IMR-90 (cell line): ENCODE data around the gene SLC47A2. TPM values are rescaled to one million over a fixed set of nuclear protein-coding genes. Genes with fewer than 3 reads are reported as not detected.

Source experiments
- ATAC-seq: fragments of 200-7000 bp; cut with Tn5 transposase; 2 replicates; pipeline ENCODE4 v1.9.1; 2020; ENCODE audit warnings: low read depth, mild to moderate bottlenecking, moderate library complexity
- BruUV-seq: library from RNA; stranded (reverse); fragments of 400-500 nt; replicated peaks from 2 replicates; lab custom pipeline; 2021; lab: Mats Ljungman, UMichigan
- CTCF ChIA-PET: fragments of 300-600 bp; formaldehyde crosslinking; extraction: SDS; loops from one replicate; lab custom pipeline; 2021; ENCODE audit warnings: antibody characterized with exemption; lab: Yijun Ruan, JAX
- POLR2A ChIA-PET: fragments of 300-600 bp; sonication (Branson Sonifier 250); formaldehyde crosslinking; loops from one replicate; lab custom pipeline; 2022; ENCODE audit warnings: antibody characterized with exemption; ENCODE audit not compliant: unreplicated experiment; lab: Charles Lee
- DNase-seq: peaks from one replicate; pipeline ENCODE4 v3.0.0; 2013
- H2AFZ ChIP-seq: replicated peaks from 2 replicates; pipeline ENCODE3; 2013; ENCODE audit warnings: low read length, mild to moderate bottlenecking; ENCODE audit not compliant: poor library complexity
- H2AK5ac ChIP-seq: 2 replicates; pipeline ENCODE4 v1.6.1; 2013; ENCODE audit warnings: low read depth, low read length, inconsistent platforms
- H2AK9ac ChIP-seq: replicated peaks from 2 replicates; pipeline ENCODE3; 2013; ENCODE audit warnings: mild to moderate bottlenecking, low read depth, low read length, moderate library complexity; ENCODE audit not compliant: poor library complexity
- H2BK120ac ChIP-seq: 2 replicates; pipeline ENCODE4 v1.6.1; 2013; ENCODE audit warnings: low read depth, low read length, inconsistent platforms
- H2BK15ac ChIP-seq: 3 replicates; pipeline ENCODE4 v1.6.1; 2013; ENCODE audit warnings: low read depth, low read length, inconsistent platforms
- H2BK20ac ChIP-seq: 2 replicates; pipeline ENCODE4 v1.6.1; 2013; ENCODE audit warnings: low read depth, mild to moderate bottlenecking, inconsistent platforms, low read length, moderate library complexity
- H2BK5ac ChIP-seq: 2 replicates; pipeline ENCODE4 v1.6.1; 2013; ENCODE audit warnings: mild to moderate bottlenecking, low read depth, low read length, inconsistent platforms; ENCODE audit not compliant: poor library complexity, severe bottlenecking
- H3K14ac ChIP-seq: replicated peaks from 2 replicates; pipeline ENCODE4 v1.6.1; 2013; ENCODE audit warnings: low read depth, low read length, inconsistent platforms
- H3K18ac ChIP-seq: 2 replicates; pipeline ENCODE4 v1.6.1; 2013; ENCODE audit warnings: low read depth, low read length, control low read depth
- H3K23ac ChIP-seq: 2 replicates; pipeline ENCODE4 v1.6.1; 2013; ENCODE audit warnings: low read depth, low read length, inconsistent platforms
- H3K27ac ChIP-seq: 2 replicates; pipeline ENCODE4 v1.5.1; 2013; ENCODE audit warnings: mild to moderate bottlenecking, control low read depth, low read length; ENCODE audit not compliant: insufficient read depth
- H3K27me3 ChIP-seq: 2 replicates; pipeline ENCODE4 v1.6.1; 2013; ENCODE audit warnings: low read length; ENCODE audit not compliant: control insufficient read depth, insufficient read depth
- H3K36me3 ChIP-seq: 2 replicates; pipeline ENCODE4 v1.6.1; 2013; ENCODE audit warnings: low read length, mixed read lengths; ENCODE audit not compliant: control insufficient read depth, insufficient read depth
- H3K4ac ChIP-seq: 2 replicates; pipeline ENCODE4 v1.6.1; 2013; ENCODE audit warnings: low read depth, low read length, inconsistent platforms
- H3K4me1 ChIP-seq: 2 replicates; pipeline ENCODE4 v1.6.1; 2013; ENCODE audit warnings: low read length, mixed read lengths; ENCODE audit not compliant: control insufficient read depth, insufficient read depth
- H3K4me2 ChIP-seq: 2 replicates; pipeline ENCODE4 v1.6.1; 2013; ENCODE audit warnings: low read depth, mild to moderate bottlenecking, control low read depth, low read length, moderate library complexity
- H3K4me3 ChIP-seq: 2 replicates; pipeline ENCODE4 v1.5.1; 2013; ENCODE audit warnings: low read depth, mild to moderate bottlenecking, control low read depth, low read length, moderate library complexity; ENCODE audit not compliant: insufficient read depth
- H3K56ac ChIP-seq: 2 replicates; pipeline ENCODE4 v1.6.1; 2013; ENCODE audit warnings: low read length, inconsistent platforms; ENCODE audit not compliant: insufficient read depth; ENCODE audit errors: extremely low read depth
- H3K79me1 ChIP-seq, 2 experiments: 2 replicates each; pipeline ENCODE4 v1.6.1; 2013; ENCODE audit warnings: low read length in 2 of 2, inconsistent platforms in 1 of 2, low read depth in 1 of 2
- H3K9ac ChIP-seq: 2 replicates; pipeline ENCODE4 v1.6.1; 2013; ENCODE audit warnings: low read depth, low read length, control low read depth
- H3K9me1 ChIP-seq: 2 replicates; pipeline ENCODE4 v1.6.1; 2013; ENCODE audit warnings: low read length, inconsistent platforms; ENCODE audit not compliant: insufficient read depth
- H3K9me3 ChIP-seq: 2 replicates; pipeline ENCODE4 v1.6.1; 2013; ENCODE audit warnings: low read length; ENCODE audit not compliant: control insufficient read depth, insufficient read depth
- H4K20me1 ChIP-seq: 2 replicates; pipeline ENCODE4 v1.6.1; 2013; ENCODE audit warnings: low read length, inconsistent platforms; ENCODE audit not compliant: insufficient read depth
- H4K5ac ChIP-seq: 2 replicates; pipeline ENCODE4 v1.6.1; 2013; ENCODE audit warnings: mild to moderate bottlenecking, low read depth, low read length, control low read depth
- H4K8ac ChIP-seq, 2 experiments: 2 replicates each; pipeline ENCODE4 v1.6.1; 2013; ENCODE audit warnings: low read depth in 2 of 2, low read length in 2 of 2, control low read depth in 1 of 2, inconsistent platforms in 1 of 2
- H4K91ac ChIP-seq: 2 replicates; pipeline ENCODE4 v1.6.1; 2013; ENCODE audit warnings: low read depth, low read length, inconsistent platforms; ENCODE audit not compliant: insufficient read depth
- BHLHE40 ChIP-seq: fragments of 150-350 bp; IDR thresholded peaks from 2 replicates; pipeline ENCODE4 v1.6.1; 2016; ENCODE audit warnings: mild to moderate bottlenecking, low read depth, low read length
- CEBPB ChIP-seq: IDR thresholded peaks from 2 replicates; pipeline ENCODE4 v1.6.1; 2012; ENCODE audit warnings: low read depth, low read length, improper control_type of control experiment
- MAFK ChIP-seq: IDR thresholded peaks from 2 replicates; pipeline ENCODE4 v1.6.1; 2012; ENCODE audit warnings: low read depth, low read length, improper control_type of control experiment
- MAZ ChIP-seq: IDR thresholded peaks from 2 replicates; pipeline ENCODE4 v1.6.1; 2012; ENCODE audit warnings: low read depth, mild to moderate bottlenecking, low read length, improper control_type of control experiment, moderate library complexity, borderline replicate concordance
- NFE2L2 ChIP-seq: fragments of 150-350 bp; IDR thresholded peaks from 2 replicates; pipeline ENCODE4 v1.6.1; 2016; ENCODE audit warnings: low read depth, mild to moderate bottlenecking, low read length
- RCOR1 ChIP-seq: IDR thresholded peaks from 2 replicates; pipeline ENCODE4 v1.6.1; 2012; ENCODE audit warnings: mild to moderate bottlenecking, low read length, improper control_type of control experiment; ENCODE audit not compliant: insufficient replicate concordance
- RFX5 ChIP-seq: IDR thresholded peaks from 2 replicates; pipeline ENCODE4 v1.8.0; 2012; ENCODE audit warnings: low read depth, mild to moderate bottlenecking, low read length, moderate library complexity
- SMC3 ChIP-seq: fragments of 150-350 bp; IDR thresholded peaks from 2 replicates; pipeline ENCODE4 v1.6.1; 2016; ENCODE audit warnings: low read depth, mild to moderate bottlenecking, antibody characterized with exemption, low read length, moderate library complexity
- WGBS, 2 experiments: methylation state at CpG; one replicate each; pipeline versions ENCODE4 v1.1.5 to v1.1.7; 2013; ENCODE audit warnings: missing lambda C conversion rate in 2 of 2; ENCODE audit not compliant: insufficient read length in 1 of 2; ENCODE audit errors: extremely low coverage in 2 of 2; 5-methylcytosine and 5-hydroxymethylcytosine counted together
- dilution Hi-C: fragments of 300-500 bp; cut with HindIII; formaldehyde crosslinking; loops from one replicate; pipeline ENCODE4 v1.14.3; 2018; ENCODE audit warnings: low sequenced_read_pairs; ENCODE audit not compliant: unreplicated experiment
- in situ Hi-C: fragments of 300-500 bp; cut with MboI; formaldehyde crosslinking; loops from 3 replicates; pipeline ENCODE4 v1.14.3; 2019; ENCODE audit warnings: low sequenced_read_pairs, inconsistent platforms, mixed read lengths
- intact Hi-C: fragments of 100-400 bp; cut with micrococcal nuclease; formaldehyde crosslinking; loops from 2 replicates; pipeline ENCODE4 v1.10.0; 2022
- polyA plus RNA-seq, 3 experiments: library from polyadenylated mRNA; depleted of rRNA; stranded (reverse); fragments of >200 nt; gene quantifications; 2 replicates each; pipeline ENCODE4 v1.2.3, GENCODE V29; 2012; ENCODE audit warnings: low replicate concordance in 1 of 3
- total RNA-seq: library from RNA; depleted of rRNA; stranded (reverse); fragments of >200 nt; gene quantifications from 2 replicates; pipeline ENCODE4 v1.2.3, GENCODE V29; 2012
- TF ChIP-seq, protein P1 (sequence below): conservative IDR thresholded peaks from 2 replicates; pipeline ENCODE4 v1.5.1; 2012; ENCODE audit warnings: mild to moderate bottlenecking, low read depth, low read length, improper control_type of control experiment
- TF ChIP-seq, protein P2 (sequence below): fragments of 150-350 bp; IDR thresholded peaks from 2 replicates; pipeline ENCODE4 v1.6.1; 2017; ENCODE audit warnings: mild to moderate bottlenecking, antibody characterized with exemption, low read length, low read depth

The SLC47A2 gene
- total and polyA plus RNA-seq, 2 of the 4 experiments (the other 2 are of a cell fraction), result not detected

DNA sequence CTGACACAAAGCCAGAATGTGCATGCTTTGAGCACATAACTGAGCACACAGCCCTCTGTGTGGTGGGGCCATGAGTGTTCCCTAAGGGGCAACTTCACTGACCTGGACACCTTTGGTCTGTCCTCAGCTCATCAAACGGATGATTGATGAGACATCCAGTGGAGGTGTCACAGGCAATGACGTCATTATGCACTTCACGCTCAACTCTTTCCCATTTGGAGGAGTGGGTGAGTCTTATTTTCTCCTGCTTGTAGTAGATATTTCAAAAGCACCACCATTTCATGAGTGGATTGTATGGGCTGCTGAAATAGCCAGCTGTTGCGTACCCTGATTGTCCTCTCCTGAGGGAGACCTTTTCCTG is 51.6 kb downstream of the SLC47A2 start:
- no peak overlapping the region for H2AK5ac ChIP-seq
- no peak overlapping the region for H3K23ac ChIP-seq
- H3K18ac ChIP-seq, result no peak overlapping the region
- peaks cover 2% of the 10 kb centered on the region; the same call in 1 of the 2 replicates for H3K36me3 ChIP-seq
- H2BK5ac ChIP-seq, result no peak overlapping the region
- no peak overlapping the region for H2BK120ac ChIP-seq
- H3K56ac ChIP-seq, result no peak overlapping the region
- no peaks in the 10 kb centered on the region for H4K20me1 ChIP-seq
- dilution Hi-C loops, result no loop called here
- ChIA-PET POLR2A (no interaction called here), CTCF (no interaction called here)
- no peak overlapping the region for H3K27ac ChIP-seq
- no TSS peak for BruUV-seq
- DNase-seq (no peak), ATAC-seq (no peak)
- H2AFZ ChIP-seq, result no peak overlapping the region
- H3K4me1 ChIP-seq, result no peaks in the 10 kb centered on the region
- H4K8ac ChIP-seq, result no peak overlapping the region
- H3K4ac ChIP-seq, result no peak overlapping the region
- H3K4me2 ChIP-seq, result no peak overlapping the region
- H3K9me3 ChIP-seq, result no peaks in the 10 kb centered on the region
- H3K9me1 ChIP-seq, result no peaks in the 10 kb centered on the region
- TF ChIP-seq CEBPB (no peak), RFX5 (no peak), RCOR1 (no peak), NFE2L2 (no peak), BHLHE40 (no peak), SMC3 (no peak), MAZ (no peak), MAFK (no peak)
- TF ChIP-seq, protein P1, sequence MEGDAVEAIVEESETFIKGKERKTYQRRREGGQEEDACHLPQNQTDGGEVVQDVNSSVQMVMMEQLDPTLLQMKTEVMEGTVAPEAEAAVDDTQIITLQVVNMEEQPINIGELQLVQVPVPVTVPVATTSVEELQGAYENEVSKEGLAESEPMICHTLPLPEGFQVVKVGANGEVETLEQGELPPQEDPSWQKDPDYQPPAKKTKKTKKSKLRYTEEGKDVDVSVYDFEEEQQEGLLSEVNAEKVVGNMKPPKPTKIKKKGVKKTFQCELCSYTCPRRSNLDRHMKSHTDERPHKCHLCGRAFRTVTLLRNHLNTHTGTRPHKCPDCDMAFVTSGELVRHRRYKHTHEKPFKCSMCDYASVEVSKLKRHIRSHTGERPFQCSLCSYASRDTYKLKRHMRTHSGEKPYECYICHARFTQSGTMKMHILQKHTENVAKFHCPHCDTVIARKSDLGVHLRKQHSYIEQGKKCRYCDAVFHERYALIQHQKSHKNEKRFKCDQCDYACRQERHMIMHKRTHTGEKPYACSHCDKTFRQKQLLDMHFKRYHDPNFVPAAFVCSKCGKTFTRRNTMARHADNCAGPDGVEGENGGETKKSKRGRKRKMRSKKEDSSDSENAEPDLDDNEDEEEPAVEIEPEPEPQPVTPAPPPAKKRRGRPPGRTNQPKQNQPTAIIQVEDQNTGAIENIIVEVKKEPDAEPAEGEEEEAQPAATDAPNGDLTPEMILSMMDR, result no peak
- TF ChIP-seq, protein P2, sequence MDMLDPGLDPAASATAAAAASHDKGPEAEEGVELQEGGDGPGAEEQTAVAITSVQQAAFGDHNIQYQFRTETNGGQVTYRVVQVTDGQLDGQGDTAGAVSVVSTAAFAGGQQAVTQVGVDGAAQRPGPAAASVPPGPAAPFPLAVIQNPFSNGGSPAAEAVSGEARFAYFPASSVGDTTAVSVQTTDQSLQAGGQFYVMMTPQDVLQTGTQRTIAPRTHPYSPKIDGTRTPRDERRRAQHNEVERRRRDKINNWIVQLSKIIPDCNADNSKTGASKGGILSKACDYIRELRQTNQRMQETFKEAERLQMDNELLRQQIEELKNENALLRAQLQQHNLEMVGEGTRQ, result no peak
- intact Hi-C loops, result no loop called here
- H3K9ac ChIP-seq, result no peak overlapping the region
- H3K79me1 ChIP-seq, result no peaks in the 10 kb centered on the region
- no peak overlapping the region for H2AK9ac ChIP-seq
- no peak overlapping the region for H3K4me3 ChIP-seq
- H4K91ac ChIP-seq, result no peak overlapping the region
- no peak overlapping the region for H3K14ac ChIP-seq
- H2BK20ac ChIP-seq, result no peak overlapping the region
- in situ Hi-C loops, result no loop called here
- H2BK15ac ChIP-seq, result no peak overlapping the region
- WGBS, 2 experiments, result no CpG with 5 or more reads among the region's 4 CpGs
- H3K27me3 ChIP-seq, result no peaks in the 10 kb centered on the region
- no peak overlapping the region for H4K5ac ChIP-seq
